Kidney epithelial cell (primary cell): ENCODE results near the gene ERI3. TPM values are rescaled to one million over a fixed set of nuclear protein-coding genes. Genes with fewer than 3 reads are reported as not detected.
A peak's percentile ranks its signal among the peaks of the same experiment; 100 is the strongest.

Source experiments
- DNase-seq: peaks from one replicate; pipeline ENCODE4 v3.0.0-alpha.2; 2010; ENCODE audit warnings: low read depth
- H3K27me3 ChIP-seq: 2 replicates; pipeline ENCODE4 v1.6.0; 2011; ENCODE audit warnings: low read length; ENCODE audit not compliant: control insufficient read depth, insufficient read depth
- H3K36me3 ChIP-seq: 2 replicates; pipeline ENCODE4 v1.5.1; 2011; ENCODE audit warnings: low read length; ENCODE audit not compliant: control insufficient read depth, insufficient read depth
- H3K4me3 ChIP-seq: 2 replicates; pipeline ENCODE4 v1.5.1; 2011; ENCODE audit warnings: low read depth, mild to moderate bottlenecking, control low read depth, low read length
- total RNA-seq: library from RNA; depleted of rRNA; stranded (reverse); fragments of >200 nt; gene quantifications from 2 replicates; pipeline ENCODE4 v1.2.3, GENCODE V29; 2015
- TF ChIP-seq, protein P1 (sequence below): IDR thresholded peaks from 2 replicates; pipeline ENCODE4 v1.5.1; 2011; ENCODE audit warnings: mild to moderate bottlenecking, moderate library complexity, low read length, control low read depth, inconsistent platforms; ENCODE audit not compliant: insufficient read depth, poor library complexity, severe bottlenecking

ERI3 gene
- total RNA-seq, 1 donor from 2014 or later: 64.8 TPM

DNA sequence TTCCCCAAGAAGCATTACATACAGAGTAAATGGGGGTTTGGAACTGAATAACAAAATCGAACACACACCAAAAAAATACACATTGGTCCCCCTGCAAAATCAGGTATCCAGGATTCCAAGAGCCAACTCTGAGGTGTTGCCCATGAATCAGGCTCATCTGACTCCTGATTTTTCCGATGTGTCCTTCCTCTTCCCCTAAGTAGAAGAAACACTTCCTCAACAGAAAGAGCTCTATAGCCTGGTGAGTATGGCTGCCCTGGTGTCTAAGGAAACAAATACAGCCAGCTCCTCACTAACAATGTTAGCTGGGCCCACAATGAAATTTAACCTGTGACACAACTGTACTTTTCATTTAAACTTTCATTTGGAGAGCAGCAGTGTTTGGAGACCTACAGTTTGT lies 33.6 kb downstream of the ERI3 start:
- no peak for DNase-seq
- TF ChIP-seq, protein P1, sequence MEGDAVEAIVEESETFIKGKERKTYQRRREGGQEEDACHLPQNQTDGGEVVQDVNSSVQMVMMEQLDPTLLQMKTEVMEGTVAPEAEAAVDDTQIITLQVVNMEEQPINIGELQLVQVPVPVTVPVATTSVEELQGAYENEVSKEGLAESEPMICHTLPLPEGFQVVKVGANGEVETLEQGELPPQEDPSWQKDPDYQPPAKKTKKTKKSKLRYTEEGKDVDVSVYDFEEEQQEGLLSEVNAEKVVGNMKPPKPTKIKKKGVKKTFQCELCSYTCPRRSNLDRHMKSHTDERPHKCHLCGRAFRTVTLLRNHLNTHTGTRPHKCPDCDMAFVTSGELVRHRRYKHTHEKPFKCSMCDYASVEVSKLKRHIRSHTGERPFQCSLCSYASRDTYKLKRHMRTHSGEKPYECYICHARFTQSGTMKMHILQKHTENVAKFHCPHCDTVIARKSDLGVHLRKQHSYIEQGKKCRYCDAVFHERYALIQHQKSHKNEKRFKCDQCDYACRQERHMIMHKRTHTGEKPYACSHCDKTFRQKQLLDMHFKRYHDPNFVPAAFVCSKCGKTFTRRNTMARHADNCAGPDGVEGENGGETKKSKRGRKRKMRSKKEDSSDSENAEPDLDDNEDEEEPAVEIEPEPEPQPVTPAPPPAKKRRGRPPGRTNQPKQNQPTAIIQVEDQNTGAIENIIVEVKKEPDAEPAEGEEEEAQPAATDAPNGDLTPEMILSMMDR: no peak
- Histone ChIP-seq H3K4me3 (no peak overlapping the region), H3K36me3 (no peaks in the 10 kb centered on the region), H3K27me3 (no peaks in the 10 kb centered on the region)

DNA sequence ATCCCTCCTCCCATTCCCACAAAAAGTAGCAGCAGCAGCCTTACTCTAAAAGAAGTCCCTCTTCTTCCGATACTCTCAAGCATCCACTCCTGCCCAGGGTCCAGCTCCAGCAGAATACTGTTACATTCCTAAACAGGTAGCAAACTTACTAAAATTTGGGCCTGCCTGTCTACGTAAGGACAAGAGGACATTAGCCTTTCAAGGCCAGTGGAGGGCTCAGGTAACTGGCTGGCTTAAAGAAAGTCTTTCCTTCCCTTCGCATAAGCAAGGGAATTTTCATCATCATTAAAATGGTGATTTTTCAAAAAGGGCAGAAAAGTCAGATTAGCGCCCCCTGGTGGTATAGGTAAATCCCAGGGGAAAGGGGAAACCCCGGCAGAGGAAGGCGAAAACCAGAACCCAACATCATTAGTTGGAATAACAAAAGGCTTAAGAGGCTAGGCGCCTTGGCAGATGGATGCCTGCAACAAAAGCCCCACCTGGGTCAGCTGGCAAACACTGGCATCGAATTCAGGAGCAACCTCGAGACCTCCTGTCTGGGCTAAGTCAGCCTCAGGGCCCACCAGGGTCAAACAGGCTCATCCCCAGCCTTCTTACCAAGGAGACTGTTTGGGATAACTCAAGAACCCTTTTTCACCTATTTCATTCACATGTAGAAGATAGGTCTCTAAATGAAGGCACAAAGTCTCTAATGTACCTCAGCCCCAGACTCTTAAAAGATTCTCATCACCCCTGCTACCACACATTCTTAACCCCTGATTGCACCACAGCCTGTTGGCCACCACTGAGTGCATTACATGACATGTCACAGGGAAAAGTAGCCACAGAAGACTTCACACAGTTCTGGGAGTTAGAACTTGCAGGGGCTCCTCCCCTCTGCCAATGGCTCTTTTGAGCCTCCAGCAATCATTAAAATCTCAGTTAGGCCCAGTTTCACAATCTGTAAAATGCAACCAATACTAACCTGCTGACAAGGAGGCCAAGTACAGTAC lies 36.7 kb downstream of the ERI3 start:
- no peak for DNase-seq
- Histone ChIP-seq H3K4me3 (no peak overlapping the region), H3K27me3 (no peaks in the 10 kb centered on the region), H3K36me3 (no peaks in the 10 kb centered on the region)
- TF ChIP-seq, protein P1: peak; percentile 78

DNA sequence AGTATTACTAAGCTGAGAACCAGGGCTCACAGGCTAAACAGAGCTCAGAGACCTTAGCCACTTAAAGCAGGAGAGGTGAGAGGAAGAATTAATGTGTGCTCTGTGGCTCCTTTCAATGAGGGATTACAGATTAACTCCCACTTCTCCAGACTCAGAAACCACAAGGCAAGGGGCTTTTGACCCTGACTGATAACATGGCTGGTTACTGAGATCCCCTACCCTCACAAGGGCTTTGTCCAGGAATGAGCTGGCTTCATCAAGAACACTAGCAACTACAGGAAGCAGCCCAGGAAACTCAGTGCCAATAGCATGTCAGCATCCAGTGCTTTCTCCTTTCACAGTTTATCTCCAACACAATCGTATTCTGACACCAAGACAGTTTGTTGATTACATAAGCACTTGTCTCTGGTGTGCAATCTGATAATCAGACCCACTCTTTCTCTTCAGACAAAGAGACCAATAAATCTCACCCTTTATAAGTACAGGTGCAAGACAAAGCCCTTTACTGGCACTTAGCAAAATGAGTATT lies 38.8 kb downstream of the ERI3 start:
- Histone ChIP-seq H3K27me3 (no peaks in the 10 kb centered on the region), H3K4me3 (no peak overlapping the region), H3K36me3 (no peaks in the 10 kb centered on the region)
- TF ChIP-seq, protein P1: no peak
- DNase-seq: peak; percentile 28

DNA sequence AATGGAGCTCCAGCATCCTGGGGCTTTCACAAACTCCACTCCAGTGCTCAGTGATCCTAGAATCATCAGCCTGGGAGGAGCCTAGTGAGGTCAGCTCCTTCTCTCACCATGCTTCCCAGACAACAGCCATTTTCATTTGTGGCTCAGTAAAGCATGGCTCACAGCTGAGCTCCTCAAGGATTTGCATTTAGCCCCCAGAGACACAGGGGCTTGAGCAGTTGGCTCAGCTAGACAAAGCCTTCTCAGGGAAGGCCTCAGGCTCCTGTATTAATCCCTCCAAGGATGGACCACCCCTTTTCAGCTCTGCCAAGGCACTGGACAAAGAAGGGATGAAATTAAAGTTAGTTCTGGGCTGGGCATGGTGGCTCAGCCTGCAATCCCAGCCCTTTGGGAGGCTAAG lies 39.5 kb downstream of the ERI3 start:
- H3K4me3 ChIP-seq: no peak overlapping the region
- H3K36me3 ChIP-seq: no peaks in the 10 kb centered on the region
- no peak for DNase-seq
- TF ChIP-seq, protein P1: no peak
- H3K27me3 ChIP-seq: no peaks in the 10 kb centered on the region

DNA sequence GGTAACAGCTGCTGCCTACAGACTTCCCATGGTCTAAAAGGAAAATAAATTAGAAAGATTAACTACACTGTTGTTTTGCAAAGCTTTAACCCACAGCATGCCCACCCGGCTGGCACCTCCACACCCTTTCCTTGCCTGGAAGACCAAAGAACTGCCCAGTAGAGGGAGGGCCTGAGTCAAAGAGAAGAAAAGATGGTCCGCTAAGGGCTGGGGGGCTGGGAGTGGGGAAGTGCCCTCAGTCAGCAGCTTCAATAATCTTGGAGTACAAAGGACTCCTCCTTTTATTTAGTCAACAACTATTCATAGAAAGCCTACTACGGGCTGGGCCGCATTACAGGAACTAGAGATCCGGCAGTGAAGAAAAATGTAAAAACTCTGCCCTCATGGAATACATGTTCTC lies 40.6 kb downstream of the ERI3 start:
- H3K4me3 ChIP-seq: no peak overlapping the region
- DNase-seq: no peak
- H3K36me3 ChIP-seq: no peaks in the 10 kb centered on the region
- TF ChIP-seq, protein P1: peak; percentile 43
- H3K27me3 ChIP-seq: no peaks in the 10 kb centered on the region
